Osteocyte (in vitro differentiated cells): ENCODE measurements around the gene AP3B1. TPM values are rescaled to one million over a fixed set of nuclear protein-coding genes. Genes with fewer than 3 reads are reported as not detected.

Source experiments
- DNase-seq: peaks from one replicate; pipeline ENCODE4 v3.0.0; 2021; ENCODE audit warnings: mixed read lengths; ENCODE audit not compliant: unreplicated experiment; ENCODE audit errors: extremely low spot score
- H3K27ac Mint-ChIP-seq: one replicate; pipeline ENCODE4 v1.8.0; 2021; ENCODE audit warnings: mild to moderate bottlenecking, mixed read lengths; ENCODE audit not compliant: unreplicated experiment
- H3K27me3 Mint-ChIP-seq: one replicate; pipeline ENCODE4 v1.8.0; 2021; ENCODE audit warnings: mixed read lengths; ENCODE audit not compliant: unreplicated experiment
- H3K36me3 Mint-ChIP-seq: one replicate; pipeline ENCODE4 v1.8.0; 2021; ENCODE audit warnings: mixed read lengths; ENCODE audit not compliant: unreplicated experiment
- H3K4me1 Mint-ChIP-seq: one replicate; pipeline ENCODE4 v1.8.0; 2021; ENCODE audit warnings: mixed read lengths; ENCODE audit not compliant: unreplicated experiment
- H3K4me3 Mint-ChIP-seq: one replicate; pipeline ENCODE4 v1.8.0; 2021; ENCODE audit warnings: mild to moderate bottlenecking, moderate library complexity, mixed read lengths; ENCODE audit not compliant: unreplicated experiment
- H3K9me3 Mint-ChIP-seq: one replicate; pipeline ENCODE4 v1.8.0; 2021; ENCODE audit warnings: mixed read lengths; ENCODE audit not compliant: unreplicated experiment
- total RNA-seq: library from RNA; stranded (reverse); gene quantifications from 2 replicates; pipeline ENCODE4 v1.2.1, GENCODE V29; 2021
- TF ChIP-seq, protein P1 (sequence below): fragments of 200-600 bp; sonication (generic); IDR thresholded peaks from 2 replicates; pipeline ENCODE4 v1.5.0; 2021; ENCODE audit warnings: antibody characterized with exemption, mild to moderate bottlenecking, moderate library complexity

AP3B1 gene
- total RNA-seq, 1 donor from 2014 or later = 57.0 TPM

DNA sequence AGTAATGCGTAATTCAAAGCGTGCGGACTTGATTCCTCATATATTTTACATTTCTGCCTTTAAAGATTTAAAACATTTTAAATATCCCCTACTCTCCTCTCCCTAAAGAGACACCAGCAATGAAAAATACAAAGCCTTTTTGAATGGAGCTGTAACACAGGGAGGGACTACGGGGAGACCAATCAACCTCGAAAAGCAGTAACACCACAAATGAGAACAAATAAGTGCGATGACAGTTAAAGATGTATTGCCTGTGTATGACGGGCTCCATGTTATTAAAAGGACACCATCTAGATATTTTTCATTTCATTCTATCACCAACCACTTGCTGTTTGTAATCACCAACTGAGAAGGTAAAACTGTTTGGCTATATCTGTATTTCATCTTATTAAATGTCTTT, 288.0 kb downstream of the AP3B1 start:
- Mint-ChIP-seq H3K27ac (no peak overlapping the region), H3K4me1 (peaks cover 4% of the 10 kb centered on the region), H3K4me3 (no peak overlapping the region), H3K27me3 (no peaks in the 10 kb centered on the region), H3K9me3 (no peaks in the 10 kb centered on the region), H3K36me3 (peaks cover 3% of the 10 kb centered on the region)
- TF ChIP-seq, protein P1, sequence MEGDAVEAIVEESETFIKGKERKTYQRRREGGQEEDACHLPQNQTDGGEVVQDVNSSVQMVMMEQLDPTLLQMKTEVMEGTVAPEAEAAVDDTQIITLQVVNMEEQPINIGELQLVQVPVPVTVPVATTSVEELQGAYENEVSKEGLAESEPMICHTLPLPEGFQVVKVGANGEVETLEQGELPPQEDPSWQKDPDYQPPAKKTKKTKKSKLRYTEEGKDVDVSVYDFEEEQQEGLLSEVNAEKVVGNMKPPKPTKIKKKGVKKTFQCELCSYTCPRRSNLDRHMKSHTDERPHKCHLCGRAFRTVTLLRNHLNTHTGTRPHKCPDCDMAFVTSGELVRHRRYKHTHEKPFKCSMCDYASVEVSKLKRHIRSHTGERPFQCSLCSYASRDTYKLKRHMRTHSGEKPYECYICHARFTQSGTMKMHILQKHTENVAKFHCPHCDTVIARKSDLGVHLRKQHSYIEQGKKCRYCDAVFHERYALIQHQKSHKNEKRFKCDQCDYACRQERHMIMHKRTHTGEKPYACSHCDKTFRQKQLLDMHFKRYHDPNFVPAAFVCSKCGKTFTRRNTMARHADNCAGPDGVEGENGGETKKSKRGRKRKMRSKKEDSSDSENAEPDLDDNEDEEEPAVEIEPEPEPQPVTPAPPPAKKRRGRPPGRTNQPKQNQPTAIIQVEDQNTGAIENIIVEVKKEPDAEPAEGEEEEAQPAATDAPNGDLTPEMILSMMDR = no peak
- DNase-seq = no peak

DNA sequence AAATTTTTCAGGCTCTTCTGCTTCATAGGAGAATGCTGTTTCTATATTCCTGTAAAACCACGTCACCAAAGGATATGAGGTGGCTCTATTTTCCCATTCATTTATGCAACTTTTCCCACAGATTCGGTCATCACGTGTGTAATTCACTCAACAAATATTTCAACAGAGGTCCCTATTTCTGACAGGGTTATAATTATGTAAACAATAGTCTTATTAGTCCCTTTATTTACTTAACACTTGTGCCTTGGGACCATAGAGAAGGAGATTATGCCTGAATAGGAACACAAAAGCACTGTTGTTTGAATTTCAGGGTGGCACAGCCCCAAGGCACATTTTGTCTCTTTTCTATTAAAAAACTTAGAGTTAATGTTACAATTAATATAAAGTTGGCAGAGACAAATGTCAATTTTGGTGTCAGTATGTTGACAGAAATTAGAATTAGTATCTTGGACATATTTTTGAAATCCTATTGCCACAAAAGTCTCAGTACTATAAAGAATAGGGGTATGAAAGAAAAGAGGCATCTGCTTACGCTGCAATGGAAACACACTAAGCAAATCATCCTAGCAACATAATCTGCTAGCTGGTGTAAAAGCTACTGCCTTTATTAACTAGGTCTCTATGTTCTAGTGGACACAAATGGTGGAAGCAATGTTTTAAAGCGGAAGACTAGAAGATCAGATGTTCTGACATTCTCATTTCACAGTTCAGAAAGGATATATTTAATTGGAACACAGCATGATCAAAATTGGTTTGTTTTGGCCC, 289.3 kb downstream of the AP3B1 start:
- Mint-ChIP-seq H3K9me3 (no peaks in the 10 kb centered on the region), H3K27me3 (no peaks in the 10 kb centered on the region), H3K36me3 (peaks cover 5% of the 10 kb centered on the region), H3K4me1 (peaks cover 4% of the 10 kb centered on the region), H3K27ac (no peak overlapping the region), H3K4me3 (no peak overlapping the region)
- DNase-seq = no peak
- TF ChIP-seq, protein P1 = no peak

DNA sequence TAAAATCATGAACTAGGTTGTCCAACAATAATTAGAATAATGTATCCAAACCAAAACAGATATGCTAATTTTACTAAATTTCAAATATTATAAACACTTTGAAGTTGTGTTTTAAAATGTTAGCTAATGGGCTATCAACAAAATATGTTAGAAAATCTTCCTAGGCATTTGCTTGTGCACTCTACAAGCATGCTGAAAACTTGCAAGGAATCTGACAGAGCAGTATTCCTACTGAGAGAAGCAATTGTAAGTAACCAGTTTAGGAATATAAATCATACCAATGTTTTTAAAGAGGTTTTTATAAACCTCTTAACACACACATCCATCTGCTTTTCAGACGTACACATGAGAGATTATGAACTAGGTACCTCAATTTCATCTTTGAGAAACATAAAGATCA, 289.9 kb downstream of the AP3B1 start:
- Mint-ChIP-seq H3K27ac (no peak overlapping the region), H3K4me1 (peaks cover 4% of the 10 kb centered on the region), H3K36me3 (peaks cover 7% of the 10 kb centered on the region), H3K4me3 (no peak overlapping the region), H3K27me3 (no peaks in the 10 kb centered on the region), H3K9me3 (no peaks in the 10 kb centered on the region)
- TF ChIP-seq, protein P1 = no peak
- no peak for DNase-seq

DNA sequence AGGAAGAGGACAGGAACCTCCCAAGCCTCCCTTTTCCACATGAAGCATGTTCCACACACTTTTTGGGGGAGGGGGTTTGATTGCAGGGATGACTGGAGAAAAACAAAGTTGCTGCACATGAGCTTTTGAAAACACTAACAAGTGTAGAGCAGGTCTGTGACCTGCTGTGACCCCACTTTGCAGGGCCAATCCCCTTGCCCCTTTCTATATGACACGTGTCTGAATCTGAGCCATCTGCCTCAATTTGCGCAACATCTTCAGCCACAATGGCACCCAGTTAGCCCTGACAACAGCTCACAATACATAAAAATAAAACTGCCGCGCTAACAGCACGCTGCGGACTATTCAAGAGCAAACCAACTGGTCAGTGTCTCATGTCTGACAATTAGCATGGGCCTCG, 290.6 kb downstream of the AP3B1 start:
- no peak overlapping the region for H3K27ac Mint-ChIP-seq
- no peaks in the 10 kb centered on the region for H3K27me3 Mint-ChIP-seq
- H3K4me1 Mint-ChIP-seq = peaks cover 4% of the 10 kb centered on the region
- H3K36me3 Mint-ChIP-seq = peaks cover 13% of the 10 kb centered on the region
- TF ChIP-seq, protein P1 = no peak
- H3K9me3 Mint-ChIP-seq = no peaks in the 10 kb centered on the region
- no peak for DNase-seq
- H3K4me3 Mint-ChIP-seq = no peak overlapping the region

DNA sequence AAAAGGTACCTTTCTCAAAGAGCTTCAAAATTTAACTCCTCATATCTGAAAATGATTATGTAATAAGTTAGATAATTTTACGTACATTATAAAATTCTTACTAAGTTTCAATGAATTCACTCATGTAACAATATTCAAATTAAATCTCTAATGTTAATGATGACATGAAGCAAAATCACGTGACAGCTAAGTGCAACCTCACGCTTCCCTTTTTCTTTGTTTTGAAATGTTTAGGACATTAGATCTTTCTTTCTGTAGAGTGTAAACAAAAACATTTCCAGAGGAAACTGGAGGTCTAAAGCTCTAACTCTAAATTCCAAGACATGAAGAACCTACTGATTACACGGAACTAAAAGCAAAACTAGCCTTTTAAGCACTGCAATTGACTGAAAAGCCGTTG, 291.0 kb downstream of the AP3B1 start:
- Mint-ChIP-seq H3K4me1 (peaks cover 6% of the 10 kb centered on the region), H3K36me3 (peaks cover 16% of the 10 kb centered on the region), H3K27ac (no peak overlapping the region), H3K4me3 (no peak overlapping the region), H3K27me3 (no peaks in the 10 kb centered on the region), H3K9me3 (no peaks in the 10 kb centered on the region)
- TF ChIP-seq, protein P1 = no peak
- no peak for DNase-seq
